ENCODE results near the gene CTXN1.

DNA sequence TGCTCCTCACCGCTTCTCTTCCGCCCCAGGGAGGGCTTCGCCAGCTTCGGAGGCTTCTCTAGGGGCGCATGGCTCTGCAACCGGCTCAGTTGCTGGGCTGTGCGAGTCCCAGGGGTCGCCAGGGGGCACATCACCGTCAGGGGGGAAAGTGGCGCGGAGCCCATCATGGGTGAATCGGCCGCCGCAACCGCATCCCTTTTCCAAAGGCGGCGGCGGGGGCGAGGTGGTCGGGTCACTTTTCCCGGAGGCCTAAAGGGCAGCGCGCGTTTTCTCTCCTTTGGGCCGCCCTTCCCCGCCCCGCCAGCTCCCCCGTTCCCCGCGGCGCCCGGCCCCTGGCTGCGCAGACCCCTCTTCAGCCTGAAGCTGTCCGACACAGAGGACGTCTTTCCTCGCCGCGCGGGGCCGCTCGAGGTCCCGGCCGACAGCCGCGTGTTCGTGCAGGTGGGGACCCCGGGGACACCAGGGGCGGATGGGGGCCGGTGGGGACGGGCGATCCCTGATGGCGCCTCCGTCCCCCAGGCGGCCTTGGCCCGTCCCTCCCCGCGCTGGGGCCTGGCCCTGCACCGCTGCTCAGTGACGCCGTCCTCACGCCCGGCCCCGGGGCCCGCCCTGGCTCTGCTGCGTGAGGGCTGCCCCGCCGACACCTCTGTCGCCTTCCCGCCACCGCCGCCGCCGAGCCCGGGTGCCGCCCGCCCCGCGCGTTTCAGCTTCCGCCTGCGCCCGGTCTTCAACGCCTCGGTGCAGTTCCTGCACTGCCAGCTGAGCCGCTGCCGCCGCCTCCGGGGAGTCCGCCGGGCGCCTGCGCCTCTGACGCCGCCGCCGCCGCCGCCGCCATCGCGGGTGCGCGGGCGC lies 9.6 kb downstream of the CTXN1 start:
- TF ChIP-seq, protein P1, sequence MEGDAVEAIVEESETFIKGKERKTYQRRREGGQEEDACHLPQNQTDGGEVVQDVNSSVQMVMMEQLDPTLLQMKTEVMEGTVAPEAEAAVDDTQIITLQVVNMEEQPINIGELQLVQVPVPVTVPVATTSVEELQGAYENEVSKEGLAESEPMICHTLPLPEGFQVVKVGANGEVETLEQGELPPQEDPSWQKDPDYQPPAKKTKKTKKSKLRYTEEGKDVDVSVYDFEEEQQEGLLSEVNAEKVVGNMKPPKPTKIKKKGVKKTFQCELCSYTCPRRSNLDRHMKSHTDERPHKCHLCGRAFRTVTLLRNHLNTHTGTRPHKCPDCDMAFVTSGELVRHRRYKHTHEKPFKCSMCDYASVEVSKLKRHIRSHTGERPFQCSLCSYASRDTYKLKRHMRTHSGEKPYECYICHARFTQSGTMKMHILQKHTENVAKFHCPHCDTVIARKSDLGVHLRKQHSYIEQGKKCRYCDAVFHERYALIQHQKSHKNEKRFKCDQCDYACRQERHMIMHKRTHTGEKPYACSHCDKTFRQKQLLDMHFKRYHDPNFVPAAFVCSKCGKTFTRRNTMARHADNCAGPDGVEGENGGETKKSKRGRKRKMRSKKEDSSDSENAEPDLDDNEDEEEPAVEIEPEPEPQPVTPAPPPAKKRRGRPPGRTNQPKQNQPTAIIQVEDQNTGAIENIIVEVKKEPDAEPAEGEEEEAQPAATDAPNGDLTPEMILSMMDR (conservative IDR thresholded peaks at IDR 0.05; ENCODE audit: low read length) = no peak
- TF ChIP-seq EZH2phosphoT487 (IDR thresholded peaks at IDR 0.05; ENCODE audit: borderline replicate concordance) = no peak

Data from Loucy (cell line).